Stomach (tissue), 4 donors: Measurements from ENCODE around the gene CD79B.

Experiments
- CTCF ChIP-seq, 7 experiments: fragments of 450-650 bp in 4 of 7; fragments of 200-600 bp in 3 of 7; sonication (generic) in 3 of 7; IDR thresholded peaks; one replicate each; pipeline ENCODE4 v1.5.1; 2016 to 2019; ENCODE audit warnings: antibody characterized with exemption in 7 of 7, control low read depth in 2 of 7, mild to moderate bottlenecking in 1 of 7
- EP300 ChIP-seq: sonication (generic); formaldehyde crosslinking; IDR thresholded peaks from one replicate; pipeline ENCODE4 v1.6.1; 2017; ENCODE audit warnings: antibody characterized with exemption
- POLR2A ChIP-seq, 4 donors: fragments of 450-650 bp; IDR thresholded peaks; one replicate each; pipeline ENCODE4 v1.6.1; 2016; ENCODE audit warnings: antibody characterized with exemption in 4 of 4, control low read depth in 2 of 4, mild to moderate bottlenecking in 1 of 4, moderate library complexity in 1 of 4

DNA sequence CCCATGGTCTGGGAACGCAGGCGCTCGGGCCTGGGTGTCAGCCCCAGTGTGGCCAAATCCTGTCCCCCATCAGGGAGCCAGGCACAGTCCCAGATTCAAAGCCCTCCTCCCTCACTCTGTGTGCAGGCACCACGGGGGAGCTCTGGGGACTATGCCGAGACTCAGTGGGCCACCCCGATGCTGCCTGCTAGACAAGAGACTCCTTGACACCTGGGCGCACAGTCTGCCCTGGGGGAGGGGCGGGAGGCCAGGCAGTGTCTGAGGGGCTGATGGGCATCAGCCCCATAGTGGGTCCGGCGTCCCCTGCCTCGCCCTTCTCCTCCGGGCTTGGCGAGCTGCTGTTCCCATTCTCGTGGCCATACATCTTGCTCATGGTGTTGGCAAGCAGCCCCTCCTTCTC lies 8.5 kb upstream of the CD79B start:
- TF ChIP-seq POLR2A (IDR thresholded peaks at IDR 0.05) = no peak
- TF ChIP-seq CTCF (IDR thresholded peaks at IDR 0.05) = no peak
- TF ChIP-seq EP300 = no peak
